OCI-LY3 (cell line): ENCODE measurements around the gene KIAA0040.

Experiments
- EZH2phosphoT487 ChIP-seq: fragments of 200-600 bp; shearing (Covaris generic); IDR thresholded peaks from 2 replicates; pipeline ENCODE4 v1.6.1; 2018; ENCODE audit warnings: antibody characterized with exemption, mixed run types, low read depth
- TF ChIP-seq, protein P1 (sequence below): fragments of 200-600, 300-600 bp; sonication (generic); IDR thresholded peaks from 2 replicates; pipeline ENCODE4 v1.5.1; 2014; ENCODE audit warnings: antibody characterized with exemption, low read length, low read depth

GRCh38 chr1:175208773-175209492 is 16.4 kb upstream of the KIAA0040 start:
- TF ChIP-seq, protein P1, sequence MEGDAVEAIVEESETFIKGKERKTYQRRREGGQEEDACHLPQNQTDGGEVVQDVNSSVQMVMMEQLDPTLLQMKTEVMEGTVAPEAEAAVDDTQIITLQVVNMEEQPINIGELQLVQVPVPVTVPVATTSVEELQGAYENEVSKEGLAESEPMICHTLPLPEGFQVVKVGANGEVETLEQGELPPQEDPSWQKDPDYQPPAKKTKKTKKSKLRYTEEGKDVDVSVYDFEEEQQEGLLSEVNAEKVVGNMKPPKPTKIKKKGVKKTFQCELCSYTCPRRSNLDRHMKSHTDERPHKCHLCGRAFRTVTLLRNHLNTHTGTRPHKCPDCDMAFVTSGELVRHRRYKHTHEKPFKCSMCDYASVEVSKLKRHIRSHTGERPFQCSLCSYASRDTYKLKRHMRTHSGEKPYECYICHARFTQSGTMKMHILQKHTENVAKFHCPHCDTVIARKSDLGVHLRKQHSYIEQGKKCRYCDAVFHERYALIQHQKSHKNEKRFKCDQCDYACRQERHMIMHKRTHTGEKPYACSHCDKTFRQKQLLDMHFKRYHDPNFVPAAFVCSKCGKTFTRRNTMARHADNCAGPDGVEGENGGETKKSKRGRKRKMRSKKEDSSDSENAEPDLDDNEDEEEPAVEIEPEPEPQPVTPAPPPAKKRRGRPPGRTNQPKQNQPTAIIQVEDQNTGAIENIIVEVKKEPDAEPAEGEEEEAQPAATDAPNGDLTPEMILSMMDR, result peak; percentile 17; the same call in 1 of the 2 replicates
- TF ChIP-seq EZH2phosphoT487, result no peak
